Gastrocnemius medialis (tissue), 4 donors: ENCODE measurements around the gene SLC41A3. TPM values are rescaled to one million over a fixed set of nuclear protein-coding genes. Genes with fewer than 3 reads are reported as not detected.

Source experiments
- ATAC-seq, 2 donors: fragments of 150-250 bp; one replicate each; pipeline ENCODE4 v1.9.1; 2016
- DNase-seq, 2 donors: peaks; one replicate each; pipeline ENCODE4 v3.0.0-alpha.2; 2019
- H3K27ac ChIP-seq, 4 donors: fragments of 200-600 bp; sonication (generic); 1 replicate in 1 of 4; 2 replicates in 3 of 4; pipeline ENCODE4 v1.5.1; 2016 to 2018; ENCODE audit warnings: mild to moderate bottlenecking in 2 of 4, moderate library complexity in 1 of 4
- H3K27me3 ChIP-seq, 3 donors: fragments of 200-600 bp; sonication (generic) in 2 of 3; 1 replicate in 1 of 3; 2 replicates in 2 of 3; pipeline versions ENCODE4 v1.5.1 to v1.6.0; 2016 to 2019; ENCODE audit warnings: mild to moderate bottlenecking in 1 of 3, moderate library complexity in 1 of 3
- H3K36me3 ChIP-seq, 2 donors: fragments of 200-600 bp; sonication (generic) in 1 of 2; one replicate each; pipeline ENCODE4 v1.5.1; 2017 to 2018
- H3K4me1 ChIP-seq, 2 donors: fragments of 200-600 bp; sonication (generic) in 1 of 2; one replicate each; pipeline ENCODE4 v1.5.1; 2016 to 2017; ENCODE audit warnings: mild to moderate bottlenecking in 2 of 2
- H3K4me3 ChIP-seq, 4 donors: fragments of 200-600 bp; sonication (generic) in 3 of 4; 1 replicate in 1 of 4; 2 replicates in 3 of 4; pipeline ENCODE4 v1.5.1; 2016 to 2019; ENCODE audit warnings: mild to moderate bottlenecking in 2 of 4
- H3K9me3 ChIP-seq, 3 donors: fragments of 200-600 bp; sonication (generic) in 2 of 3; 1 replicate in 1 of 3; 2 replicates in 2 of 3; pipeline ENCODE4 v1.5.1; 2016 to 2019
- CTCF ChIP-seq, 5 experiments: fragments of 450-650 bp in 3 of 5; fragments of 200-600 bp in 2 of 5; sonication (generic) in 2 of 5; IDR thresholded peaks in 4 of 5; conservative IDR thresholded peaks in 1 of 5; 1 replicate in 4 of 5; 2 replicates in 1 of 5; pipeline ENCODE4 v1.5.1; 2016 to 2019; ENCODE audit warnings: antibody characterized with exemption in 5 of 5, mild to moderate bottlenecking in 3 of 5, moderate library complexity in 3 of 5
- POLR2A ChIP-seq, 2 donors: fragments of 450-650 bp; IDR thresholded peaks; one replicate each; pipeline ENCODE4 v1.6.1; 2017; ENCODE audit warnings: antibody characterized with exemption in 2 of 2, mild to moderate bottlenecking in 2 of 2, moderate library complexity in 2 of 2
- in situ Hi-C, 4 donors: fragments of 200-750 bp; cut with MboI; loops; one replicate each; pipeline versions ENCODE4 v1.15.0 to v1.8.0; 2017; ENCODE audit warnings: low sequenced_read_pairs in 4 of 4
- intact Hi-C: fragments of 100-400 bp; cut with DNase I; formaldehyde crosslinking; loops from one replicate; pipeline ENCODE4 v1.15.1; 2023; ENCODE audit warnings: low total_unique reads
- total RNA-seq, 4 donors: library from RNA; depleted of rRNA; stranded (reverse); fragments of >200 nt; gene quantifications; one replicate each; pipeline versions ENCODE4 v1.1.0 to v1.2.3, GENCODE V29; 2016

SLC41A3 gene
- total RNA-seq, 4 donors from 2014 or later = 43.1 to 76.2 (median 56.7) TPM

- no peak overlapping the region for H3K4me3 ChIP-seq
- peak; percentile 62 to 69 for TF ChIP-seq POLR2A (IDR thresholded peaks at IDR 0.05)
- peak; percentile 61 to 85 (median 71) for TF ChIP-seq CTCF (IDR thresholded peaks at IDR 0.05 in 4 of 5, conservative IDR thresholded peaks at IDR 0.05 in 1 of 5)
- H3K9me3 ChIP-seq = no peaks in the 10 kb centered on the region
- H3K36me3 ChIP-seq = no peaks in the 10 kb centered on the region
- H3K27me3 ChIP-seq = no peaks in the 10 kb centered on the region
- peak overlapping the region; percentile 94 to 97 (median 96) for H3K27ac ChIP-seq
- peak; percentile 84 to 85 for ATAC-seq
- in situ Hi-C loops (loop anchor here in 1 of 4 donors (10.0 kb wide), 1 partner anchor 107 kb away; no protein-coding TSS in a partner anchor), intact Hi-C loops (loop anchor here (2.0 to 10.0 kb wide), 3 partner anchors 87 to 276 kb away; partner anchors contain the start of genes ALDH1L1 and KLF15)
- peak; percentile 93 to 98 for DNase-seq
- H3K4me1 ChIP-seq = peaks cover 18 to 22% of the 10 kb centered on the region in 2 donors
Observed at GRCh38 chr3:126081618-126082361, 2.1 kb downstream of the SLC41A3 start.

GRCh38 chr3:126080970-126081369 is 3.0 kb downstream of the SLC41A3 start:
- no peaks in the 10 kb centered on the region for H3K27me3 ChIP-seq
- H3K4me1 ChIP-seq = peaks cover 27 to 31% of the 10 kb centered on the region in 2 donors
- H3K4me3 ChIP-seq = no peak overlapping the region
- no peak for DNase-seq
- TF ChIP-seq CTCF (IDR thresholded peaks at IDR 0.05 in 4 of 5, conservative IDR thresholded peaks at IDR 0.05 in 1 of 5) (no peak), POLR2A (IDR thresholded peaks at IDR 0.05) (no peak)
- in situ Hi-C loops (loop anchor here in 1 of 4 donors (10.0 kb wide), 1 partner anchor 106 kb away; no protein-coding TSS in a partner anchor), intact Hi-C loops (loop anchor here (2.0 to 10.0 kb wide), 3 partner anchors 86 to 276 kb away; partner anchors contain the start of genes ALDH1L1 and KLF15)
- no peak for ATAC-seq
- no peaks in the 10 kb centered on the region for H3K9me3 ChIP-seq
- H3K27ac ChIP-seq = peak overlapping the region; percentile 94 to 97 (median 96)
- no peaks in the 10 kb centered on the region for H3K36me3 ChIP-seq

- H3K36me3 ChIP-seq = no peaks in the 10 kb centered on the region
- ATAC-seq = no peak
- DNase-seq = no peak
- no peak for TF ChIP-seq POLR2A (IDR thresholded peaks at IDR 0.05)
- no peak overlapping the region for H3K4me3 ChIP-seq
- no peaks in the 10 kb centered on the region for H3K9me3 ChIP-seq
- H3K4me1 ChIP-seq = peaks cover 26 to 28% of the 10 kb centered on the region in 2 donors
- intact Hi-C loops = no loop called here
- no peaks in the 10 kb centered on the region for H3K27me3 ChIP-seq
- in situ Hi-C loops = no loop called here
- no peak overlapping the region for H3K27ac ChIP-seq
Observed at GRCh38 chr3:126078866-126079265, 5.1 kb downstream of the SLC41A3 start.

GRCh38 chr3:126077754-126078153 is 6.2 kb downstream of the SLC41A3 start:
- in situ Hi-C loops = no loop called here
- Histone ChIP-seq H3K27ac (no peak overlapping the region), H3K4me3 (no peak overlapping the region), H3K27me3 (no peaks in the 10 kb centered on the region), H3K4me1 (peaks cover 21 to 25% of the 10 kb centered on the region in 2 donors), H3K36me3 (no peaks in the 10 kb centered on the region), H3K9me3 (no peaks in the 10 kb centered on the region)
- DNase-seq = no peak
- intact Hi-C loops = no loop called here
- TF ChIP-seq POLR2A (IDR thresholded peaks at IDR 0.05) (no peak), CTCF (IDR thresholded peaks at IDR 0.05 in 4 of 5, conservative IDR thresholded peaks at IDR 0.05 in 1 of 5) (no peak)
- no peak for ATAC-seq

GRCh38 chr3:126076140-126076539 is 7.8 kb downstream of the SLC41A3 start:
- in situ Hi-C loops (no loop called here), intact Hi-C loops (no loop called here)
- DNase-seq = no peak

More at GRCh38 chr3:126076140-126076539, 7.8 kb downstream of the SLC41A3 start:
- TF ChIP-seq POLR2A (IDR thresholded peaks at IDR 0.05) = no peak
- TF ChIP-seq CTCF (IDR thresholded peaks at IDR 0.05 in 4 of 5, conservative IDR thresholded peaks at IDR 0.05 in 1 of 5) = no peak
- Histone ChIP-seq H3K4me3 (no peak overlapping the region), H3K27me3 (no peaks in the 10 kb centered on the region), H3K36me3 (no peaks in the 10 kb centered on the region), H3K4me1 (peaks cover 12 to 13% of the 10 kb centered on the region in 2 donors), H3K27ac (no peak overlapping the region), H3K9me3 (no peaks in the 10 kb centered on the region)
- peak in 1 of 2 donors; percentile 64 for ATAC-seq
